GM13976 (cell line): ENCODE results near the gene PAK1.

ENCODE experiments used
- DNase-seq: peaks from one replicate; pipeline ENCODE4 v3.0.0; 2012; ENCODE audit warnings: low spot score
- in situ Hi-C: fragments of 300-500 bp; cut with MboI; formaldehyde crosslinking; loops from one replicate; pipeline ENCODE4 v1.12.0; 2022; ENCODE audit warnings: low sequenced_read_pairs, mixed read lengths, inconsistent platforms; ENCODE audit not compliant: unreplicated experiment
- TF ChIP-seq, protein P1 (sequence below): IDR thresholded peaks from 2 replicates; pipeline ENCODE4 v1.5.1; 2012; ENCODE audit warnings: borderline replicate concordance, mild to moderate bottlenecking; ENCODE audit not compliant: insufficient read depth; ENCODE audit errors: extremely low read depth, missing control alignments, control extremely low read depth

PAK1 gene

DNA sequence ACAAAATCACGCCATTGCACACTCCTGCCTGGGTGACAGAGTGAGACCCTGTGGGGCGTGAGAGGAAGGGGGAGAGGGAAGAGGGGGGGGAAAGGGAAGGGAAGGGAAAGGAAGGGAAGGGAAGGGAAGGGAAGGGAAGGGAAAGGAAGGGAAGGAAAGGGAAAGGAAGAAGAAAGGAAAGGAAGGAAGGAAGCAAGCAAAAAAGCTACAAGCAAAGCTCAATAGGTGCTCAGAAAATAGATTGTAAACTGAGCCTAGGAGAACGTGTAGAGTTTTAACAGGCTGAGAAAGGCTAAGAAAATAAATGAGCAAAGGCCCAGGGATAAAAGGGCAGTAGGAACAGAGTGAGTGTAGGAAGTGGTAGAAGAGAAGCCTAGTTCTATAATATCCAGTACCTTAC lies 141.6 kb downstream of the PAK1 start:
- in situ Hi-C loops, result no loop called here
- no peak for DNase-seq
- TF ChIP-seq, protein P1, sequence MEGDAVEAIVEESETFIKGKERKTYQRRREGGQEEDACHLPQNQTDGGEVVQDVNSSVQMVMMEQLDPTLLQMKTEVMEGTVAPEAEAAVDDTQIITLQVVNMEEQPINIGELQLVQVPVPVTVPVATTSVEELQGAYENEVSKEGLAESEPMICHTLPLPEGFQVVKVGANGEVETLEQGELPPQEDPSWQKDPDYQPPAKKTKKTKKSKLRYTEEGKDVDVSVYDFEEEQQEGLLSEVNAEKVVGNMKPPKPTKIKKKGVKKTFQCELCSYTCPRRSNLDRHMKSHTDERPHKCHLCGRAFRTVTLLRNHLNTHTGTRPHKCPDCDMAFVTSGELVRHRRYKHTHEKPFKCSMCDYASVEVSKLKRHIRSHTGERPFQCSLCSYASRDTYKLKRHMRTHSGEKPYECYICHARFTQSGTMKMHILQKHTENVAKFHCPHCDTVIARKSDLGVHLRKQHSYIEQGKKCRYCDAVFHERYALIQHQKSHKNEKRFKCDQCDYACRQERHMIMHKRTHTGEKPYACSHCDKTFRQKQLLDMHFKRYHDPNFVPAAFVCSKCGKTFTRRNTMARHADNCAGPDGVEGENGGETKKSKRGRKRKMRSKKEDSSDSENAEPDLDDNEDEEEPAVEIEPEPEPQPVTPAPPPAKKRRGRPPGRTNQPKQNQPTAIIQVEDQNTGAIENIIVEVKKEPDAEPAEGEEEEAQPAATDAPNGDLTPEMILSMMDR, result no peak

DNA sequence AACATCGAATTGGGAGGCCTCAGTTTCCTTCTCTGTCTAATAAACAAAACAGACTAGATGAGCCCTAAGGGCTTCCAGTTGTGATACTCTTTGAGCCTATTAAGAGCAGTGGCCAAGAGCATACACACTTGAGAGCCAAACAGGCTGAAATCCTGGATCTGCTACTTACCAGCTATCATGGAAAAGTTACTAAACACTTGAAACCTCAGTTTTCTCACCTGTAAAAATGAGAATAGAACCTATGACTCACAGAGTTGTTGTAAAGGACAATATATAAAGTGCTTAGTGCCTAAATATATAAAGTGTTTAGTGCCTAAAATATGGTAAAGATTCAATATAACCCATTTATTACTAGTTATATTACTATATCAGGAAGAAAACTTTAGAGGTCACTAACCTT lies 148.7 kb downstream of the PAK1 start:
- TF ChIP-seq, protein P1, result no peak
- no peak for DNase-seq
- in situ Hi-C loops, result no loop called here

DNA sequence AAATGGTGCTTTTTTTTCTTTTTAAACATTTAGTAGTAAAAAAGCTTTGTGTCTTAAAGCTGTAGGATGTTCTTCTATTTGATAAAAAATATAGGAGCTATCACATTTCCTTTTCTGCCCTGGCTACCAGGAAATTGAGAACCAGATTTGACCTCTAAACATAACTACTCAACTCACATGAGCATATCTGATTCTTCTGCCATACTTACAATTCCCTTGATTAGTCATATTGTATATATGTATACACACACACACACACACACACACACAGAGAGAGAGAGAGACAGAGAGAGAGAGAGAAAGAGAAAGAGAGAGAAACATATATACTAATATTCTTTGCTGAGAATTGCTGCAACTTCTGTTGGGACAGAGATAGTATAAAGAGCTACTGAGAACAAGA lies 149.4 kb downstream of the PAK1 start:
- in situ Hi-C loops, result no loop called here
- TF ChIP-seq, protein P1, result no peak
- DNase-seq, result no peak

DNA sequence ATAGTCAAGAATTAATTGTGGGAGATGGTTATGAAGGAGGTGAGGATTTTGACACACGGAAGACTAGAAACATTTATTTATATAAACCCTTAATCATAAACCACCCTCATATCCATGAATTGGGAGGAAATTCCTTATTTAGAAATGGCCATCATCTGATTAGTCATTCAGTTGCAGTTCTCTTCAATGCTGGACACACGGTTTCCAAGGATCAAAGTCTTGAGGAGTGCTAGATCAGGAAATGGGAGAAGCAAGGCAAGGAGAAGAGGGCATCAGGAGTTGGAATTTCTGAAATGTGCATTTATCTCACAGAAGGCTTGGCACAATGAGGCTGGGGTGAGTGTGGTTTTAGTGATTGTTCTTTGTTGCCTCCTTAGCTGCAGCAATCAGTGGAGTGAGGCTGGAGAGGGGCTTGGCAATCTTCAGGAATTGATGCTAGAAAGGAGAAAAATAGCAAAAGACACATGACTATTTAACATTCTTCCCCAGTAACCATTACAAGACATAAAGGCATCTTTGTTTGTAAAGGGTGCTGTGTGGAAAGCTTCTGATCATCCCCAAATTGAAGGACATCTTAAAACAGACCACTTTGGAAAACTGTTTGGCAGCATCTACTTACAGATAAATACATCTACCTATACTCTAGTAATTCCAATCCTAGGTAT lies 150.8 kb downstream of the PAK1 start:
- TF ChIP-seq, protein P1, result no peak
- in situ Hi-C loops, result no loop called here
- DNase-seq, result no peak

DNA sequence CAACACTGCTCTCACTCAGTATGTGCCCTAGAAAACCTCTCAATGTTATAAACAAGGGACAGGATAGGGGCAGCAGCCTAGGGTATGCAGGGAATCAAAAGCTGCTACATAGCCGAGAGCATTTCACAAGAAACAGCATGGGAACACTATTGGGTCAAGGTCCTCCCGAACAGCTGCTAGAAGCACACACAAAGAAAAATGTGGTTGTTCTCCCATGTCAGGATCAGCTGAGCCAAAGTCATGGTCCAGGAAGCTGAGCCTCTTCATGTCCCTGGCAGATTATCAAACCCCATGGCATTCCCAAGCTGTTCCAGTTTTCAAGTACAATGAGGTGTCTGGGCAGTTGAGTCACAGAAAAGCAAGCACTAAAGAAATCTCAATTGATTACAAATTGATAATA lies 151.4 kb downstream of the PAK1 start:
- no peak for DNase-seq
- TF ChIP-seq, protein P1, result no peak
- in situ Hi-C loops, result no loop called here

DNA sequence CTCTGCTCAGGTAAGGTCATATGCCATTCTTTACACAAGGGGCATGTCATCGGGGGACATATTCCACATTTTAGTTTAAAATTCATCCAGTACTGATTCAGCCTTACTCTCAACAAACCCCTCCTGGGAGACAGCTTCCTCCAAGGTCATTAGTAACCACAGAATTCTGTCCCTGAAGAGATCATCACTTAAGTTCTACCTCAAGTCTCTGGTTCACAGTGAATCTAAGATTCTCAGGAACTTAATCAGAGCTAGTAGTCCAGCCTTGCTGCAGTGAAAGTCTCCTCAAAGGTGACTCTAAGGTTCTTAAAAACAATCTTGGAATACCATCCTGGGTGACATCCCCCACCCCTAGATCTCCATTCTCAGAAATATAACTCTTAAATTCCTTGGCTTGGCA lies 153.5 kb downstream of the PAK1 start:
- TF ChIP-seq, protein P1, result no peak
- no peak for DNase-seq
- in situ Hi-C loops, result no loop called here

DNA sequence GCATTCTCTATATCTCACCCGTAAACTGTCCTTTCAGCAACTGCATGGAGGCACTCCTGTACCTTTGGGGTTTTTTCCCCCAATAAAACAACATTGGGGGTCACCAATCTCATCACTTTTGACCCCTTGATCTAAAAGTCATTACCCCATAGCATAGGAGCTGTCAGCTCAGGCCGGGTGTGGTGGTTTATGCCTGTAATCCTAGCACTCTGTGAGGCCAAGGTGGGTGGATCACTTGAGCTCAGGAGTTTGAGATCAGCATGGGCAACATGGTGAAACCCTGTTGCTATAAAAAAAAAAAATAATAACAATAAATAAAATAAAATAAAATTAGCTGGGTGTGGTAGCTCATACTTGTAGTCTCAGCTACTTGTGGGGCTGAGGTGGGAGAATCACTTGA lies 155.3 kb downstream of the PAK1 start:
- in situ Hi-C loops, result no loop called here
- TF ChIP-seq, protein P1, result no peak
- DNase-seq, result no peak
